ENCODE measurements around the gene NNAT.

NNAT gene

GRCh38 chr20:37541326-37541725, 20.3 kb downstream of the NNAT start:
- Histone ChIP-seq H3K27ac (replicated peaks) (no peak overlapping the region), H3K4me3 (replicated peaks; ENCODE audit: insufficient read depth, low read length) (no peak overlapping the region)
- DNase-seq (ENCODE audit: low read depth in 1 of 2, low spot score in 1 of 2), result no peak

GRCh38 chr20:37542281-37542680, 21.2 kb downstream of the NNAT start:
- no peak for TF ChIP-seq CTCF (IDR thresholded peaks at IDR 0.05; ENCODE audit: insufficient read depth, low read length)
- no peak for TF ChIP-seq SPI1 (IDR thresholded peaks at IDR 0.05; ENCODE audit: borderline replicate concordance, low read depth)
- no peak for TF ChIP-seq GABPA (IDR thresholded peaks at IDR 0.05; ENCODE audit: low read depth)
- TF ChIP-seq REST (IDR thresholded peaks at IDR 0.05; ENCODE audit: insufficient replicate concordance, low read depth), result no peak
- no peak for TF ChIP-seq POLR2AphosphoS5 (IDR thresholded peaks at IDR 0.05; ENCODE audit: low read depth)
- H3K27me3 ChIP-seq (ENCODE audit: insufficient read depth, poor library complexity, severe bottlenecking), result no peaks in the 10 kb centered on the region
- H3K27ac ChIP-seq (replicated peaks), result no peak overlapping the region
- no peak for DNase-seq (ENCODE audit: low read depth in 1 of 2, low spot score in 1 of 2)
- H3K4me3 ChIP-seq (replicated peaks; ENCODE audit: insufficient read depth, low read length), result no peak overlapping the region

More at GRCh38 chr20:37541326-37541725, 20.3 kb downstream of the NNAT start:
- no peak for TF ChIP-seq SPI1 (IDR thresholded peaks at IDR 0.05; ENCODE audit: borderline replicate concordance, low read depth)
- H3K27me3 ChIP-seq (ENCODE audit: insufficient read depth, poor library complexity, severe bottlenecking), result no peaks in the 10 kb centered on the region

- TF ChIP-seq SPI1 (IDR thresholded peaks at IDR 0.05; ENCODE audit: borderline replicate concordance, low read depth) (no peak), CTCF (IDR thresholded peaks at IDR 0.05; ENCODE audit: insufficient read depth, low read length) (peak; percentile 10), REST (IDR thresholded peaks at IDR 0.05; ENCODE audit: insufficient replicate concordance, low read depth) (no peak)
- Histone ChIP-seq H3K27ac (replicated peaks) (no peak overlapping the region), H3K4me3 (replicated peaks; ENCODE audit: insufficient read depth, low read length) (no peak overlapping the region), H3K27me3 (ENCODE audit: insufficient read depth, poor library complexity, severe bottlenecking) (no peaks in the 10 kb centered on the region)
- DNase-seq (ENCODE audit: low read depth in 1 of 2, low spot score in 1 of 2), result no peak
These were observed 22.8 kb downstream of the NNAT start for GRCh38 chr20:37543828-37544227.

GRCh38 chr20:37544386-37544785, 23.3 kb downstream of the NNAT start:
- no peak for TF ChIP-seq POLR2AphosphoS5 (IDR thresholded peaks at IDR 0.05; ENCODE audit: low read depth)
- Histone ChIP-seq H3K27ac (replicated peaks) (no peak overlapping the region), H3K27me3 (ENCODE audit: insufficient read depth, poor library complexity, severe bottlenecking) (no peaks in the 10 kb centered on the region), H3K4me3 (replicated peaks; ENCODE audit: insufficient read depth, low read length) (no peak overlapping the region)
- no peak for DNase-seq (ENCODE audit: low read depth in 1 of 2, low spot score in 1 of 2)

- DNase-seq (ENCODE audit: low read depth in 1 of 2, low spot score in 1 of 2), result no peak
- H3K4me3 ChIP-seq (replicated peaks; ENCODE audit: insufficient read depth, low read length), result no peak overlapping the region
- H3K27me3 ChIP-seq (ENCODE audit: insufficient read depth, poor library complexity, severe bottlenecking), result no peaks in the 10 kb centered on the region
- no peak overlapping the region for H3K27ac ChIP-seq (replicated peaks)
- TF ChIP-seq SPI1 (IDR thresholded peaks at IDR 0.05; ENCODE audit: borderline replicate concordance, low read depth) (no peak), REST (IDR thresholded peaks at IDR 0.05; ENCODE audit: insufficient replicate concordance, low read depth) (no peak), POLR2AphosphoS5 (IDR thresholded peaks at IDR 0.05; ENCODE audit: low read depth) (no peak), CTCF (IDR thresholded peaks at IDR 0.05; ENCODE audit: insufficient read depth, low read length) (no peak), GABPA (IDR thresholded peaks at IDR 0.05; ENCODE audit: low read depth) (no peak)
These were observed 24.5 kb downstream of the NNAT start for GRCh38 chr20:37545516-37545915.

Measured in HL-60 (cell line).